ENCODE results near the gene DPYSL4.

The DPYSL4 gene

DNA sequence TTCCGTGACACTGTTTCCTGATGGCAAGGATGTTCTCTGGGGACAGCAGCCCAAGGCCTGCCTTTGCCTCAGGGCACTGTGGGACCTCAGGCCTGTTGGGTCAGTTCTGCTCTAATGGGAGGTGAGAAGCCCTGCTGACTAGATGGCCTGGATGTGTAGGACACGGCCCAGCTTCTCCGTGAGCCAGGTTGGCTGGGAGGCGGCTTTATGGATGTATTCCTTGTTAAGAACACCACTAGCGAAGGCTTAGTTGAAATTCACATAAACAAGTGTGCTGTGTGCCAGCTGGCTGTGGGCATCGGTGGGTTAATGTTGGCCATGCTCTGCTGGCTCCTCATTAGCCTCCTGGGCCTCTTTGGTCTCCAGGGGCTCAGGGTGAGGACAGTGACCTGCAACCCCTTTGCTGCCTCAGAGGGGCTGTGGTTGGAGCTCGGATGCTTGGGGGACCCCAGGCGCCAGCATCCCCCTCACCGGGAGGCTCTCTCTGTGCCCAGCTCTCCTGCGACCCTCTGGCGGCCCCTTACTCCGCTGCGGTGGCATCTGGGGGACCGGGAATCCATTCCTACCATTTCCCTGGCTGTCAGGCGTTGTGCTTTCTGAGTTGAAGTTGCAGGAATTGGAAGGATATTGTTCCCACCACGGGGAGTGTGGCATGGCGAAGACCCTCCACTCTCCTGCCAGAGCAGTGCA, 22.8 kb upstream of the DPYSL4 start:
- Histone ChIP-seq H3K36me3 (ENCODE audit: control insufficient read depth, insufficient read depth, low read length) (no peaks in the 10 kb centered on the region), H3K27ac (ENCODE audit: insufficient read depth, low read depth, low read length, poor library complexity, severe bottlenecking) (no peak overlapping the region)
- WGBS, 2 experiments, result 81 to 82% methylated on average over 17 of the region's 17 CpGs

DNA sequence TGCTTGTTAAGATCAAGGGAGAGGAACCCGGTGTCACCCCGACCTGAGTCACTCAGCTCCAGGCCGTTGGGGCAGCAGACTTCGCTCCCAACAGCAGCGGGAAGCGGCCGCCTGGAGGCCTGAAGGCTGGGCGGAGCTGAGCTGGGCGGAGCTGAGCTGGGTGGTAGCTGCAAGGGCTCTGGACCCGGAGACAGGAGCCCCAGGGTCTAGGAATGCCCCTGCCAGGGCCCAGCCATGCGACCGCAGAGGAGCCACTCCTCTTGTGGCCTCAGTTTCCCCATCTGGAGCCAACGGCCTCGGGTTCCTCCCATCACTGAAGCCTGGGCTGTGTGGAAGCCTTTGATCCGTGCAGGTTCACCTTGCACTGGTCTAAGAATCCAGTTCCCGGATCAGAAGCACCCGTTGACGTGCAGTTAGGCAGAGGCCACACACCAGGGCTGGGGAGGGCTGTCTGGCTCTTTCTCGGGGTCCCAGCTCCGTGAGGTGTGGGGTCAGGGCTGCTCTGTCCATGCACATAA, 21.9 kb upstream of the DPYSL4 start:
- no peaks in the 10 kb centered on the region for H3K9me3 ChIP-seq (ENCODE audit: control insufficient read depth, low read length)
- peaks cover 10% of the 10 kb centered on the region for H3K4me1 ChIP-seq (ENCODE audit: control insufficient read depth, insufficient read depth, low read length)
- H3K36me3 ChIP-seq (ENCODE audit: control insufficient read depth, insufficient read depth, low read length), result no peaks in the 10 kb centered on the region
- H3K27me3 ChIP-seq (ENCODE audit: control insufficient read depth, insufficient read depth, low read length, poor library complexity, severe bottlenecking), result no peaks in the 10 kb centered on the region
- no peak overlapping the region for H3K4me3 ChIP-seq (ENCODE audit: insufficient read depth, low read depth, low read length)
- no peak overlapping the region for H3K27ac ChIP-seq (ENCODE audit: insufficient read depth, low read depth, low read length, poor library complexity, severe bottlenecking)
- WGBS, 2 experiments, result 58 to 64% methylated on average over 20 of the region's 20 CpGs

More for the DNA sequence above, 22.8 kb upstream of the DPYSL4 start:
- Histone ChIP-seq H3K4me1 (ENCODE audit: control insufficient read depth, insufficient read depth, low read length) (peaks cover 10% of the 10 kb centered on the region), H3K4me3 (ENCODE audit: insufficient read depth, low read depth, low read length) (no peak overlapping the region), H3K27me3 (ENCODE audit: control insufficient read depth, insufficient read depth, low read length, poor library complexity, severe bottlenecking) (no peaks in the 10 kb centered on the region), H3K9me3 (ENCODE audit: control insufficient read depth, low read length) (no peaks in the 10 kb centered on the region)

DNA sequence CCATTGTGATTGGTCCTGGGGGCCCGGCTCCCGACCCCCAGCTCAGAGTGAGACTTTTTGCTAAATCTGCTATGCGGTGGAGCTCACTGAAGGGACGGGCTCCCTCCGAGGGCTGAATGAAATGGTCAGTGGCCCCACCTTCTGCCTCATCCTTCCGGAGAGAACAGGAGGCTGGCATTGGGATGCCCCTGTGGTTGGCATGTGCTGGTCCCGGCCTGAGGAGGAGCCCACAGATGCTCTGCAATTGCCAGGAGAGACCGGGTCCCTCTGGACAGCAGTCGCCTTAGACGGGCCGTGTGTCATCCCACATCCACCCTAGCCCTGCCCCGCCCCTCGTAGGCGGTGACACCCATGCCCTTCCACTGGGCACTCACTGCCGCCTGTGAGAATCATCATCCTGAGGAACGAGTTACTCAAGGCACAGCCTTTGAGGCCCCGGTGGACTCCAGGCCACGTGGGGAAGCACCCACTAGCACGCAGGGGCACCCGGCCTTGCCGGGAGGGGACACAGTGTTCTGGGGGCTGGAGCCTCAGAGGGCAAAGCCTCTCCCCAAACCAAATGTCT, 21.2 kb upstream of the DPYSL4 start:
- WGBS, 2 experiments, result 89 to 90% methylated on average over 21 of the region's 21 CpGs
- Histone ChIP-seq H3K27me3 (ENCODE audit: control insufficient read depth, insufficient read depth, low read length, poor library complexity, severe bottlenecking) (no peaks in the 10 kb centered on the region), H3K4me3 (ENCODE audit: insufficient read depth, low read depth, low read length) (no peak overlapping the region), H3K9me3 (ENCODE audit: control insufficient read depth, low read length) (no peaks in the 10 kb centered on the region), H3K36me3 (ENCODE audit: control insufficient read depth, insufficient read depth, low read length) (no peaks in the 10 kb centered on the region), H3K4me1 (ENCODE audit: control insufficient read depth, insufficient read depth, low read length) (peaks cover 10% of the 10 kb centered on the region), H3K27ac (ENCODE audit: insufficient read depth, low read depth, low read length, poor library complexity, severe bottlenecking) (no peak overlapping the region)

DNA sequence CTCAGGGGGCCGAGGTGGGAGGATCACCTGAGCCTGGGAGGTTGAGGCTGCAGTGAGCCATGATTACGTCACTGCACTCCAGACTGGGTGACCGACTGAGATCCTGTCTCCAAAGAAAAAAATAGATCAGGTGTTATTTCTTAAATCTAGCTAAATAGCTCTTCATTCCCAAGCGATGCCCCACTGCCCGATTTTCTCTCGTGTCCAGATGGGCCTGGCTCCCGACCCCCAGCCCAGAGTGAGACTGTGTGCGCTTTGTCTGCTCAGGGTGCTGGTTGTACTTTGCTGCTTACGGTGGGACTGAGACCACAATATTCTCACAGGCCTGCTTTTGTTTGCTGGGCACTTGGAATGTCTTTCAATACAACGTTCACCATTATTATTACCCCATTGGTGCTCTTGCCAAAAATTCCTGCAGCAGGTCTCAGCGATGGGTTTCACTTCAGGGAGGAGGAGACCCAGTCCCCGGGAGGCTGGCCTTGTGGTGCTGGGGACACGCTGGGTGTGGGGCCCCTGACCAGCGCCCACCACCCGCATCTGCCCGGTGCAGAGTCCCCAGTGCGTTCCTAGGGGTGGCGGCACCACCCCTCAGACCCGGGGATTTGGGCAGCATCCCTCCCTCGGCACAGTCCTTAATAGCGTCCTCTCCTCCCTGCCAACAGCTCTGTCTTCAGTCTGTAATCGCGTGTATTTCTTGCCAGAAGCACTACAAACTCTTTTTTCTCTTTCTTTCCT, 20.4 kb upstream of the DPYSL4 start:
- Histone ChIP-seq H3K27me3 (ENCODE audit: control insufficient read depth, insufficient read depth, low read length, poor library complexity, severe bottlenecking) (no peaks in the 10 kb centered on the region), H3K27ac (ENCODE audit: insufficient read depth, low read depth, low read length, poor library complexity, severe bottlenecking) (no peak overlapping the region), H3K36me3 (ENCODE audit: control insufficient read depth, insufficient read depth, low read length) (no peaks in the 10 kb centered on the region), H3K9me3 (ENCODE audit: control insufficient read depth, low read length) (no peaks in the 10 kb centered on the region), H3K4me3 (ENCODE audit: insufficient read depth, low read depth, low read length) (no peak overlapping the region), H3K4me1 (ENCODE audit: control insufficient read depth, insufficient read depth, low read length) (peaks cover 10% of the 10 kb centered on the region)
- 91 to 92% methylated on average over 23 of the region's 23 CpGs for WGBS, 2 experiments

DNA sequence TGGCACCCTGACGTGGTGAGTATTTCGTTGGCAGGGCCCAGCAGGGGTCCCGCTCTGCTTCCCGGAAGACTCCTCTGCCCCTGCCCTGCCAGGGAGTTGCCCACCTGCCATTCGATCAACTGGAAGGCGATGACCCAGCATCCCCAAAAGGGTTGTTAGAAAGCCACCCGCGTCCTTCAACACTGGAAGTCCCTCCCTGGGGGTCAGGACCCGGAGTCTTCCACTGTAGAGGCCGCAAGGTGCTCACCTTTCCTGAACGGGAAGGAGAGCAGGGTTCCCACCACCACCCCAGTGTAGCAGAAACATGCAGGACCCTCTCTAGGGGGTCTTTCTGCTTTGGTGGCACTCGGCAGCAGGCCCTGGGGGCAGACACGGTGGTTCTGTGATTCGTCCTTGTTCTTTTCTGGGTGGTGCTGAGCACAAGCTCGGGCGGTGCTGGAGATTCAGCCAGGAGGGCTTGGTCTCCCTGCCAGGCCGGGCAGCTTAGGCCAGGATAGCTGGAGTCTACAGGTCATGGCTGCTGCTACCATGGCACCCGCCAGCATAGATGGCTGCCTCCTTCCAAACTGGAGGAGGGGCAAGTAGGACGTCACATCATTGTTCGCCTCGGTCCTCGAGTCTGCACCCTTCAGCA, 19.6 kb upstream of the DPYSL4 start:
- WGBS, 2 experiments, result 90 to 92% methylated on average over 22 of the region's 22 CpGs
- no peaks in the 10 kb centered on the region for H3K9me3 ChIP-seq (ENCODE audit: control insufficient read depth, low read length)
- H3K36me3 ChIP-seq (ENCODE audit: control insufficient read depth, insufficient read depth, low read length), result no peaks in the 10 kb centered on the region
- no peak overlapping the region for H3K27ac ChIP-seq (ENCODE audit: insufficient read depth, low read depth, low read length, poor library complexity, severe bottlenecking)
- no peaks in the 10 kb centered on the region for H3K27me3 ChIP-seq (ENCODE audit: control insufficient read depth, insufficient read depth, low read length, poor library complexity, severe bottlenecking)
- H3K4me1 ChIP-seq (ENCODE audit: control insufficient read depth, insufficient read depth, low read length), result peaks cover 10% of the 10 kb centered on the region
- no peak overlapping the region for H3K4me3 ChIP-seq (ENCODE audit: insufficient read depth, low read depth, low read length)

DNA sequence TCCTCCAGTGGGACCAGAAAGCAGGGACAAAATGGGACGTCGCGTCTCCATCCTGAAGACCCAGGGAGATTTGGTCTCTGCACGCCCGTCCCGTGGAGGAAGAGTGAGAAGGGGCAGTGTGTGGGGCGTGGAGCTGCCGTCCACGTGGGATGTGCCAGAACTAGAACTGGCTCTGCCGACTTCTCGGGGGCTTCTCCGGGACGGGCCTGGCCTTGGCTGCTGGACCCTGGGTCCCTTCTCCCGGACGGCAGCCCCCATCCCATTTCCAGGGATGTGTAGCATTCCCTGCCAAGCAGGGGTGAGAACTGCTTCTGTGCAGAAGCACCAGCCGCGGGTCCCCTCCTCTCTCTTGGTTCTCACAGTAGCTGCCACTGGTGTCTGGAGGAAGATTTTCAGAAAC, 18.8 kb upstream of the DPYSL4 start:
- H3K27ac ChIP-seq (ENCODE audit: insufficient read depth, low read depth, low read length, poor library complexity, severe bottlenecking), result no peak overlapping the region
- H3K4me1 ChIP-seq (ENCODE audit: control insufficient read depth, insufficient read depth, low read length), result peaks cover 9% of the 10 kb centered on the region
- H3K4me3 ChIP-seq (ENCODE audit: insufficient read depth, low read depth, low read length), result no peak overlapping the region
- no peaks in the 10 kb centered on the region for H3K36me3 ChIP-seq (ENCODE audit: control insufficient read depth, insufficient read depth, low read length)
- WGBS, 2 experiments, result 89 to 90% methylated on average over 17 of the region's 17 CpGs
- H3K27me3 ChIP-seq (ENCODE audit: control insufficient read depth, insufficient read depth, low read length, poor library complexity, severe bottlenecking), result no peaks in the 10 kb centered on the region
- H3K9me3 ChIP-seq (ENCODE audit: control insufficient read depth, low read length), result no peaks in the 10 kb centered on the region

DNA sequence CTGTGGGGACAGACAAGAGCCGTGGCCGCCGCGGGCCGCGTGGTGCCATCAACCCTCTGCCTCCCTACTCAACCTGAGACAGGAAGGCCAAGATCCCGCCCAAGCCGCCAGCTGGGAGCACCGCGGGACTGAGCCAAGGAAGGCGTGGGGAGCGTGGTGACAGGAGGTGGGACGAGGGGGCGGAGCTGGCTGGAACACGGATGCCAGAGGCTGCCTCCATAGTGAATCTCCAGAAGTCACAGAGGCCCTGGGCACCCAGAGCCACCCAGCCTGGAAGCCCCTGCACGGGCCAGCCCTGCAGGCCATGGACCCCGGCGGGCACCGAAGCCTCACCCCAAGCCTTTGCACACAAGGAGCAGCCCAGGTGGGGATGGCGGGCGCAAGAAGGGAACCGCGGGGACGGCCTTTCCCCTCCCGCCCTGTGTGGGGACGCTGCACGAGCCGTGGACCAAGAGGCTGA, 18.1 kb upstream of the DPYSL4 start:
- Histone ChIP-seq H3K4me1 (ENCODE audit: control insufficient read depth, insufficient read depth, low read length) (peaks cover 2% of the 10 kb centered on the region), H3K9me3 (ENCODE audit: control insufficient read depth, low read length) (no peaks in the 10 kb centered on the region), H3K4me3 (ENCODE audit: insufficient read depth, low read depth, low read length) (no peak overlapping the region), H3K36me3 (ENCODE audit: control insufficient read depth, insufficient read depth, low read length) (no peaks in the 10 kb centered on the region), H3K27me3 (ENCODE audit: control insufficient read depth, insufficient read depth, low read length, poor library complexity, severe bottlenecking) (no peaks in the 10 kb centered on the region), H3K27ac (ENCODE audit: insufficient read depth, low read depth, low read length, poor library complexity, severe bottlenecking) (no peak overlapping the region)
- 79 to 83% methylated on average over 27 to 28 of the region's 28 CpGs for WGBS, 2 experiments

DNA sequence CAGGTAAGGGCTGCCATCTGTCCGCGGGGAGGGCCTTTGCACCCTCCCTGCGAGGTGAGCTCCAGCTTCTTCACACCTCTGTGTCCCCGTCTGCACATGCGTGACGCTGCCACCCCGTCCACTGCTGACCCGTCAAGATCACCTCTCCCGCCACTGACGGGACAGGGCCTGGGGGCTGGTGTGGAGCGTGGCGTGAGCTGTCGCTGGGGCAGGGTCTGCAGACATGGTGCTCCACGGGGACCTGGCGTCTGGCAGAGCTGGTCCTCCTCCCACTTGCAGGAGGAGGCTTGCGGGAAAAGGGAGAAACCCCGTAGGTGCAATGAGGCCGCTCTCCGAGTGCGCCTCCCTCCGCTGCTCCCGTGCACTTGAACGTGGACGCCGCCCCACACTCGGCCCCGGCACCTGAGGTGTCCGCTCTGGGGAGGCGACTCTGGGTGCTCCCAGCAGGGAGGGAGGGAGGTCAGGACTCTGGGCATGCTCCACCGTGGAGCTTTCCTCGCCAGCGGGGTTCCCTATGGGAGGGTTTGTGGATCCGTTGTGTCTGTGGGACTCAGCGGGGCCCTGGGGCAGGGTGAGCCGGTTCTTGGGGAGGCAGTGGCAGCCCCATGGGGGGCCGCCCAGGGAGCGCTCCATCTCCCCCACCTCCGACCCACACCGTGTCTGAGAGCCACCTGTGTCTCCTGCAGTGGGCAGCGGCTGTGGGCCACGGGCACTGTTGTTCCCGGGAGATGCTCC, 17.6 kb upstream of the DPYSL4 start:
- H3K36me3 ChIP-seq (ENCODE audit: control insufficient read depth, insufficient read depth, low read length), result no peaks in the 10 kb centered on the region
- H3K9me3 ChIP-seq (ENCODE audit: control insufficient read depth, low read length), result no peaks in the 10 kb centered on the region
- 93% methylated on average over 42 of the region's 42 CpGs for WGBS, 2 experiments
- no peaks in the 10 kb centered on the region for H3K4me1 ChIP-seq (ENCODE audit: control insufficient read depth, insufficient read depth, low read length)
- H3K4me3 ChIP-seq (ENCODE audit: insufficient read depth, low read depth, low read length), result no peak overlapping the region
- H3K27me3 ChIP-seq (ENCODE audit: control insufficient read depth, insufficient read depth, low read length, poor library complexity, severe bottlenecking), result no peaks in the 10 kb centered on the region
- no peak overlapping the region for H3K27ac ChIP-seq (ENCODE audit: insufficient read depth, low read depth, low read length, poor library complexity, severe bottlenecking)

DNA sequence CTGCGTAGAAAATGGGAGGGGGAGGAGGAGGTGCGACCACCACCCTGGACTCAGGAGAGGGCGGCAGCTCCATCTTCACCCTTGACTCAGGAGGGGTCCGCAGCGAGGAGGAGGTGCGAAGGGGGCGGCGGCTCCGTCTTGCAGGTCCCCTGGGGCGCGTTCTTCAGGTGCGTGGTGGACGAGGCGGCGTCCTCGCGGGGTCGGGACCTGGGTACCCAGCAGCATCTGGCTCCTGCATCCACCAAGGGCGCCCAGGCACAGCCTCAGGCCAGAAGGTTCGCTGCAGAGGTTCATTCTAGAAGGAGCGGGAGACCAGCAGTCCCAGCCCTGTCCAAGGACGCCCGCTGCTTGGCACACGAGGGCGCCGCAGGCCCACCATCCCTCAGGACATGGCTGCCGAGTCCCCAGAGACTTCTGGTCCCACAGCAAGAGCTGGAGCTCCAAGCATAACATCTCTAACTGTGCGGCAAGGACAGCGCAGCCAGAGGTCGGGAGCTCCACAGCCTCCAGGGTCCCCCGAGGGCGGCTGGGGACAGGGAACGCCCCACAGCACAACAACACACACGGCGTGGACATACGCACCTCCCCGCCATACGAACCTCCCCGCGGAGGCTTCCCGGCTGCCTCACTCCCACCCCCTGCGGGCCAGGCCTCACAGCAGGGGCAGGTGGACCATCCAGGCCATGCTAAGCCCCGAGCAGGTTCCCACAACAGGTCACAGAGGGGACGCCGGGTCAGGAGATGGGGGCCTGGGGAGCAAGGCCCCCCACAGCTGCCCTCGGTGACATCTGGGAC, 16.8 kb upstream of the DPYSL4 start:
- no peaks in the 10 kb centered on the region for H3K27me3 ChIP-seq (ENCODE audit: control insufficient read depth, insufficient read depth, low read length, poor library complexity, severe bottlenecking)
- H3K36me3 ChIP-seq (ENCODE audit: control insufficient read depth, insufficient read depth, low read length), result no peaks in the 10 kb centered on the region
- H3K4me1 ChIP-seq (ENCODE audit: control insufficient read depth, insufficient read depth, low read length), result no peaks in the 10 kb centered on the region
- 90% methylated on average over 46 of the region's 46 CpGs for WGBS, 2 experiments
- no peak overlapping the region for H3K4me3 ChIP-seq (ENCODE audit: insufficient read depth, low read depth, low read length)
- H3K9me3 ChIP-seq (ENCODE audit: control insufficient read depth, low read length), result no peaks in the 10 kb centered on the region
- no peak overlapping the region for H3K27ac ChIP-seq (ENCODE audit: insufficient read depth, low read depth, low read length, poor library complexity, severe bottlenecking)
